Stimulated activated naive CD8-positive, alpha-beta T cell treated with anti-CD3 and anti-CD28 coated beads, Interleukin-15, amount 100 ng/mL, for 72 hours (primary cell): ENCODE results near the gene MYO3B.
"Not testable (repeated sequence)": the region's sequence is repeated elsewhere in the genome, so short reads cannot be mapped to it uniquely, and the experiment has no call there.

Experiments
- ATAC-seq: fragments of 150-1000 bp; cut with Tn5 transposase; 2 replicates; pipeline ENCODE4 v1.10.0; 2021; ENCODE audit warnings: mild to moderate bottlenecking, moderate library complexity
- DNase-seq, 2 donors: peaks; one replicate each; pipeline ENCODE4 v3.0.0; 2021 to 2022
- H3K27ac Mint-ChIP-seq, 2 donors: one replicate each; pipeline ENCODE4 v1.8.0; 2022; ENCODE audit warnings: mild to moderate bottlenecking in 2 of 2, mixed read lengths in 2 of 2, moderate library complexity in 2 of 2
- H3K27me3 Mint-ChIP-seq: one replicate; pipeline ENCODE4 v1.8.0; 2022; ENCODE audit warnings: mixed read lengths
- H3K4me1 Mint-ChIP-seq: one replicate; pipeline ENCODE4 v1.8.0; 2022; ENCODE audit warnings: mild to moderate bottlenecking, mixed read lengths
- H3K4me3 Mint-ChIP-seq, 2 donors: one replicate each; pipeline ENCODE4 v1.8.0; 2022; ENCODE audit warnings: mild to moderate bottlenecking in 2 of 2, mixed read lengths in 2 of 2, moderate library complexity in 1 of 2
- H3K9me3 Mint-ChIP-seq, 2 donors: one replicate each; pipeline ENCODE4 v1.8.0; 2022; ENCODE audit warnings: mixed read lengths in 2 of 2

Gene MYO3B

DNA sequence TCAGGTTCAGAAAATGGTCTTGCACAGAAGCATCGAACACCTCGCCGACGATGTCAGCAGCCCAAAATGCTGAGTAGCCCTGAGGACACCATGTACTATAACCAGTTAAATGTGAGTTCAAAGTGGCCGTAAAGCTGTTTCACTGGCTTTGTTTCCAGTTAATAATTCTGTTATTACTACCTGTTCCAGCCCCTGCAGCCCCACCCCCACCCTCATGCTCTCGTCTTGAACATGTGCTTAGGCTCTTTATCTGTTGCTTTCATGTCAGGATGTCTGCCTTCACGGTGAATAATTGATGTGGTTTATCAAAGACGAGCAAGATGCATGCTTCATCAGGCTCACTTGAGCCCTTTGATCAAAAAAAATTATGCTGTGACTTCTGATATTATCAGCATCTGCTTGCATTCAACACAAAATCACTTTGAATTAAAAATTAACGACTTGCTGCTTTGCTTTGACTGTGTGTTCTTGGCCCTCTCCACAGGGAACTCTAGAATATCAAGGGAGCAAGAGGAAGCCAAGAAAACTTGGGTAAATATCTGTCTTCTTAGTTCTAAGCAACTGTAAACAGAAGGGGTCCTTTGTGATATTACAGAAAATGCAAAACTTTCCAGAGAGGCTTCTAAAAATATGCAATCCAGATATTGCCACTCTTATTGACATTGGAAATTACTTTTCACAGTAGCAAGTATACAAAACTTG is 473.8 kb downstream of the MYO3B start:
- peak; percentile 50 for ATAC-seq
- peak overlapping the region in 1 of 2 donors; percentile 27 for H3K27ac Mint-ChIP-seq
- no peaks in the 10 kb centered on the region for H3K9me3 Mint-ChIP-seq
- peak overlapping the region in 1 of 2 donors; percentile 23 for H3K4me3 Mint-ChIP-seq
- peaks cover 27% of the 10 kb centered on the region for H3K4me1 Mint-ChIP-seq
- DNase-seq = no peak
- H3K27me3 Mint-ChIP-seq = peaks cover 25% of the 10 kb centered on the region

DNA sequence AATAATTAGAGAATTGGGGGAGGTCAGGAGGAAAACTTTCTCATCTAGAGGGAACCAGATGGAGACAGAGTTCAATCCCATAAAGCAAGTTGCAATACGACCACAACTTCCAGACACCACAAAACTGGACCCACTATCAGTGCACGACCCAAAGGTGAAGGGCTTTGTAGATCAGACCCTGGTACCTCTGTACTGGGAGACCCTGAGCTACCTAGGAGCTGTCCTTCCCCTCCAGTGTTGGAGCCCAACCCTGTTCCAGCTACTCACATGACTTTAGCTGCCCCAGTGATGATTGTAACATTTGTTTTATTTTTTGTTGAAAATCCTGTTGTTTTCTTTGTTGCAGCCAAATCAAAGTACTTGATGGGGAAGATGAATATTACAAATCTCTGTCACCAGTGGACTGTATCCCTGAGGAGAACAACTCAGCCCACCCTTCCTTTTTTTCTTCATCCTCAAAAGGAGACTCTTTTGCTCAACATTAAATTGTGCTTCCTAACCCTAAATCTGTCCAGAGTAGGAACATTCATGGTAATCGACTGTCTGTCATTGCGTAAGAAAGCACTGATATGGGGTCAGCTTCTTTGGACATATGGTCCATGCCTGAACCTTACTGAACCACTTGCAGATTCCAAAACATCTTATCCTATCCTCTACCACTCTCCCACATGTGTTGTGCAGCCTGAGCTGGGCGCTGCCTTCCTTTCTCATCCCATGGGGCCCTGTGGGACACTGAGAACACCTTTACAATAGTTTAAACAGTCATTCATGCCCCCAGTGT is 474.9 kb downstream of the MYO3B start:
- DNase-seq = no peak
- Mint-ChIP-seq H3K4me1 (peaks cover 27% of the 10 kb centered on the region), H3K27me3 (peaks cover 25% of the 10 kb centered on the region), H3K4me3 (no peak overlapping the region), H3K9me3 (no peaks in the 10 kb centered on the region), H3K27ac (no peak overlapping the region)
- no peak for ATAC-seq

DNA sequence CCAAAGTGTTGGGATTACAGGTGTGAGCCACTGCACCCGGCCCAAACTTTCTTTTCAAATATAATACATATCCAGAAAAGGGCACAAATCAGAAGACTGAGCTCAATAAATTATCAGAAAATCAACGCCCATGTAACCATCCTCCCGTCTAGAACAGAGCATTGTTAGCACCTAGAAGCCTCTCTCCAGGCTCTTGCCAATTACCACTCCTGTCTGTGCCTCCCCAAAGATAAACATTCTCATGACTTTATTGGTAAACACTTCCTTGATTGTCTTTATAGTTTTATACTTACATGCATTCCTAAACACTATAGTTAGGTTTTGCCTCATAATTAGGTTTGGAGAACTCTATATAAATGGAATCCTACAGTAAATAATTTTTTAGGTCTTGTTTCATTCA is 478.7 kb downstream of the MYO3B start:
- Mint-ChIP-seq H3K4me3 (no peak overlapping the region), H3K27ac (no peak overlapping the region), H3K4me1 (peaks cover 16% of the 10 kb centered on the region), H3K9me3 (no peaks in the 10 kb centered on the region), H3K27me3 (peaks cover 14% of the 10 kb centered on the region)
- ATAC-seq (no peak), DNase-seq (no peak)

DNA sequence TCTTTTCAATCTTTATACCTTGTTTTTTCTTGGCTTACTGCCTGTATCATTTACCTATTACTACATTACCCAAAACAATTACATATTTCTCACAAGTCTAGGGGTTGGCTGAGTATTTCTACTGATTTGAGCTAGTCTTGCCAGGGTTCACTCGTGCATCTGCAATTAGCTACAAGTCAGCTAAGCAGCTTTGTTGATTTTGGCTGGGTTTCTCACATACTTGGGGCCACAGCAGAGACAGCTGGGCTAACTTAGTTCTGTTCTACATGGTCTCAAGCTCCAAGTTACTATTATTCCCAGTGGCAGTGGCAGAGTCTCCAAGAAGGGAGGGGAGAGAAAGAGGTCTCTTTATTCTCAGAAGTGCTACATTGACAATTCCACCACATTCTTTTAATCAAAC is 482.5 kb downstream of the MYO3B start:
- Mint-ChIP-seq H3K27ac (no peak overlapping the region), H3K4me3 (no peak overlapping the region), H3K4me1 (no peaks in the 10 kb centered on the region), H3K27me3 (peaks cover 5% of the 10 kb centered on the region), H3K9me3 (no peaks in the 10 kb centered on the region)
- ATAC-seq (no peak), DNase-seq (no peak)

DNA sequence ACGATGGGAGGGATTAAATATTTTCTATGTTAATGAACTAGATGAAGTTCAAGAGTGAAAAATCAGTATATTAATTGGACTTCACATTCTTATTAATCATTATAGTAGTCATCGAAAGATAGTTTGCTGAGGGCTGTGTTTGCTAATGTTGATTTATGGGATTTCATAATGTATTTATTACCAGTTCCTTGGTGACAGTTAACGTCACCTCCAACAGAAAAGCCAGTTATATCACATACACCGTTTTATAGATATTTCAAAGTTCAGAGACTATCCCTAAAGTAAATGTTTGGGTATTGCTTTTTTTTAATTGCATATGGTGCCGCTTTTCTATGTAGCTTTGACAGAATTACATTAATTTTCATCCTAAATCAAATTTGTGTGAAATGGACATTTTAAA is 487.8 kb downstream of the MYO3B start:
- peaks cover 8% of the 10 kb centered on the region for H3K27me3 Mint-ChIP-seq
- H3K4me3 Mint-ChIP-seq = no peak overlapping the region
- no peaks in the 10 kb centered on the region for H3K4me1 Mint-ChIP-seq
- H3K27ac Mint-ChIP-seq = no peak overlapping the region
- DNase-seq = no peak
- ATAC-seq = no peak
- H3K9me3 Mint-ChIP-seq = no peaks in the 10 kb centered on the region

DNA sequence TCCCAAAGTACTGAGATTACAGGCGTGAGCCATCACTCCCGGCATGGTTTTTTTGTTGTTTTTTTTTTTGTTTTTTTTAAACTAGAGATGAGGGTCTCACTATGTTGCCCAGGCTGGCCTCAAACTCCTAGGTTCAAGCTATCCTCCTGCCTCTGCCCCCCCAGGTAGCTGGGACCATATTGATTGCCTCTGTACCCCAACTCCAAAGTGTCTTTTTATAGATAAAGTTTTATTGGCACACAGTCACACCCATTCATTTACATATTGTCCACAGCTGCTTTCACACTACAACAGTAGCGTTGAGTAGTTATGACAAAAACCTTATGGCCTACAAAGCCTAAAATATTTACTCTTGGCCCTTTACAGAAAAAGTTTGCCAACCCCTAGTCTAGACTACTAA is 492.0 kb downstream of the MYO3B start:
- no peak for DNase-seq
- peaks cover 7% of the 10 kb centered on the region for H3K27me3 Mint-ChIP-seq
- H3K27ac Mint-ChIP-seq = no peak overlapping the region
- H3K9me3 Mint-ChIP-seq = no peaks in the 10 kb centered on the region
- no peak for ATAC-seq
- no peak overlapping the region for H3K4me3 Mint-ChIP-seq
- H3K4me1 Mint-ChIP-seq = no peaks in the 10 kb centered on the region

DNA sequence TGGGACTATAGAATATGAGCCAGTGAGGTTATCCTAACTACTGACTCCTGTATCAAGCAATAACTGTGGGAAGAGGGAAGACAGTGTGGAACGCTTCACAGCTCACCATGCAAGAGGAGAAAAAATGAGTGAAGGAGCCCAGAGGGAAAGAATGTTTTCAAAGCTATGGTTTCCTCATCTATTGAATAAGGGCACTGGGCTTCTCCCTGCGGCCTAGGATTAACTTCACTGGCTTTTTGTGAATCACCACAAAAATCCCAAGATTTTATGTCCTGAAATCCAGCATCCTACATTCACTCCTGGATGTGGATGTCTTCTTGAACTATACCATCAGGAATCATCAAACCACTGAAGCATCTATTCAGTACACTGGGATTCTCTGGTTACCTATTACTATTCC is 492.7 kb downstream of the MYO3B start:
- Mint-ChIP-seq H3K4me1 (no peaks in the 10 kb centered on the region), H3K27me3 (no peaks in the 10 kb centered on the region), H3K9me3 (no peaks in the 10 kb centered on the region), H3K4me3 (no peak overlapping the region), H3K27ac (no peak overlapping the region)
- ATAC-seq (no peak), DNase-seq (no peak)

DNA sequence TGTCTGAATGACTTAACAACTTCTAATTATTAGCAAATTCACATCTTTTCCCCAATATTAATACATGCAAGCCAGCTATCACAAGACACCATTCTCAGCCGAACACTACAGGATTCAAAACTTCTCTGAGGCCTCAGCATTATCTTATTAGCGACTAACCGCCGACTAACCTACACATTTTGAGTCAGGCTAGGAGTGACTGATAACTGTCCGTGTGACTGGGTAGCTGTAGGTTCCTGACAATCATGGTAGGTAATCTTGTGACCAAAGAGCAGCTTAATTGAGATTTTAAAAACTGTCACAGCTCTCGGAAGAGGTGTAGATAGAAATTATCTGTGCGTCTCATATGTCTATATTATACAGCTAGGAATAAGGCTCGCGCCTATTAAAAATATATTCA is 493.1 kb downstream of the MYO3B start:
- Mint-ChIP-seq H3K9me3 (no peaks in the 10 kb centered on the region), H3K27me3 (no peaks in the 10 kb centered on the region), H3K27ac (no peak overlapping the region), H3K4me1 (no peaks in the 10 kb centered on the region), H3K4me3 (no peak overlapping the region)
- DNase-seq (no peak), ATAC-seq (no peak)

DNA sequence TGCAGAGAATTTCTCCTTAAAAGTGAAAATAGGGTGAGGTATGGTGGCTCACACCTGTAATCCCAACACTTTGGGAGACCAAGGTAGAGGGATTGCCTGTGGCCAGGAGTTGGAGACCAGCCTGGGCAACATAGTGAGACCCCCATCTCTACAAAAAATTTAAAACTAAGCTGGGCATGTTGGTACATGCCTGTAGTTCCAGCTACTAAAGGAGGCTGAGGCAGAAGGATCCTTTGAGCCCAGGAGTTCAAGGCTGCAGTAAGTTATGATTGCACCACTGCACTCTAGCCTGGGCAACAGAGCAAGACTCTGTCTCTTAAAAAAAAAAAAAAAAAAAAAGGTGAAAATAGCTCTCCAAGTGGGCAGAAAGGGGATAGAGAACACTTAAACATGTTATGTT is 496.3 kb downstream of the MYO3B start:
- DNase-seq, H3K4me3 Mint-ChIP-seq, H3K4me1 Mint-ChIP-seq, H3K9me3 Mint-ChIP-seq, ATAC-seq, H3K27me3 Mint-ChIP-seq: not testable (repeated sequence)
- H3K27ac Mint-ChIP-seq = peak overlapping the region in 1 of 2 donors; percentile 61

DNA sequence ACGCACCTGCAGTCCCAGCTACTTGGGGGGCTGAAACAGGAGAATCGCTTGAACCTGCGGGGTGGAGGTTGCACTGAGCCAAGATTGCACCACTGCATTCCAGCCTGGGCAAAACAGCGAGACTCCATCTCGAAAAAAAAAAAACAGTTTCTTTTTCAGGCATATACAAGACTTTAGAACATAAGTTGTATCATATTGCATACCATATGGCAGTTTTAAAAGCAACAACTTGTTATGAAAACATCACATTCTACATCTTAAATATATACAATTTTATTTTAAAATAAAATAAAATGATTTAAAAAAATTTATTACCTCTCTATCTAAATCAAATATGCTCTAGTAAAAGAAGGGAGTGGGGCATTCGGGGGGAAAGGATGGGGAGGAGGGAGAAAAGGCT is 497.8 kb downstream of the MYO3B start:
- ATAC-seq = no peak
- Mint-ChIP-seq H3K4me1 (no peaks in the 10 kb centered on the region), H3K27ac (no peak overlapping the region), H3K9me3 (no peaks in the 10 kb centered on the region), H3K27me3 (no peaks in the 10 kb centered on the region), H3K4me3 (no peak overlapping the region)
- no peak for DNase-seq

DNA sequence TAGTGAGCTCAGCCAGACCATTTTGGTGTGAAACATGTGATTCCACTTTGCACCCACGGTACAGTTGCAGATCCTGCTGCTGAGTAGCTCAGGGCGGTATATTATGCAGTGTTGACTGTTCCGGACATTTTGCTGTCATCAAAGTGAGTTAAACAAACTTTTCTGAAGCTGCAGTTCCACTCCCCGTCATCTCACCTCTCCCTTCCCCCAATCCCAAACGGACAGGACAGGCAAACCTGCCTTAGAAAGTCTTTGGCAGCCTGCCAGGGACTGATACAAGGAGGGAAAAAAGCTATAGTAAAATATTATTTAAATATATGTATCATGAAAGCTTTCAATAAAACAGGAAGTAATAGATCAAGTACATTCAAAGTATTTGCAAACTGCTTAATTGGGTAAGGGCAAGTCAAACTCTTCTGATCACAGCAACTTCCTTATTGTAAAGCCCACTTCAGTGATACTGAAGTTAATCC is 501.7 kb downstream of the MYO3B start:
- Mint-ChIP-seq H3K27ac (no peak overlapping the region), H3K4me1 (no peaks in the 10 kb centered on the region), H3K27me3 (peaks cover 14% of the 10 kb centered on the region), H3K4me3 (no peak overlapping the region), H3K9me3 (no peaks in the 10 kb centered on the region)
- no peak for ATAC-seq
- DNase-seq = no peak

DNA sequence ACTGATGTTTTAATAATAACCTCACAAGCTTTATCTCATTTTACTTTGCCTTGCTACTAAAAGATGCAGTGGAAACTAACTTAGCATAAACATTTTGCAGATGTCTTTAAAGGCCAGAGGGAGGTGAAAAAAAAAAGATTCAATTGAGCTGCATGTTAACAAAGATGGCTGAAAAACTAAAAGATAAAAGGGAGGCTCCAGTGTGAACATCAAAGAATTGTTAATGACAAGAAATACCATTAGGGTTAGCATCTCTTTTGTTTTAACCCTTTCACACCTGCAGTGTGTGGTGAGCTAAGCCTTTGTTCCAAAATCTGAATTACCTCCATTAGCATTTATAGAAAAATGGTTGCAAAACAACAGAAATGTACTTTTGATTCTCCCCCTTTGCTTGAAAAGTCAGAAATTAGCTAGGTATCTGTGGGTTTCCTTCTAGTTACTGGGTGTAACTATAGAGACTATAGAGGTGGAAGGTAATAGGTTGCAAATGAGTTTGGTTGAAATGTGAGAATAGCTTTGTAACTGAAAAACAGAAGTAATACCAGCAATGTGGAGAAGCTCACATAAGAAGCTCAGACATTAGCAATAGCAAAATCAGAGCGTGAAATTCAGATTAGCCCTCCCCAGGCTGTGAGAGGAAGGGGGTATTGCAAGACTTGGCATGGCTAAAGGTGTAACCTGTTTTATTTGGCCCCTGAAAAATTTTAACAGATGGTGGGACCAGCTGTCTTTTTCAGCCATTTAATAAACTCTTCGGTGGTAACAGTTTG is 502.4 kb downstream of the MYO3B start:
- no peak for ATAC-seq
- no peak overlapping the region for H3K27ac Mint-ChIP-seq
- H3K4me1 Mint-ChIP-seq = no peaks in the 10 kb centered on the region
- H3K9me3 Mint-ChIP-seq = no peaks in the 10 kb centered on the region
- H3K27me3 Mint-ChIP-seq = peaks cover 17% of the 10 kb centered on the region
- no peak for DNase-seq
- no peak overlapping the region for H3K4me3 Mint-ChIP-seq

DNA sequence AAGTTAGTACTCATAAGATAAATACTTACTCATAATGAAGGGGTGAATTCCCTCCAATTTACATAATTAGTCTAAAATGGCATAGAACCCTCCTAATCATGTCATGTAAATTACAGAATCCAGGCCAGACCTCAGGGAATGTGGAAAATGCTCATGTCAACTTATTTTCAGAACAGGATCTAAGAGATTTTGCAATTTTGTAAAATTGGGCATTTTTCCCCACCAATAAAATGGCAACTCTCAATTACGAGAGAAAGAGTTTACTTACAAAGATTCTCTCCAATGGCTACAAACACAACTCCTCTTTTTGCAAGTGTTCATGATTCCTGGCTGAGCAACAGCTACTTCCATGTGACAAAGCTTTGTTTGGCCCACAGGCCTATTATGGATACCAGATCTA is 503.4 kb downstream of the MYO3B start:
- DNase-seq (no peak), ATAC-seq (no peak)
- Mint-ChIP-seq H3K27me3 (peaks cover 25% of the 10 kb centered on the region), H3K4me1 (no peaks in the 10 kb centered on the region), H3K27ac (no peak overlapping the region), H3K9me3 (no peaks in the 10 kb centered on the region), H3K4me3 (no peak overlapping the region)

DNA sequence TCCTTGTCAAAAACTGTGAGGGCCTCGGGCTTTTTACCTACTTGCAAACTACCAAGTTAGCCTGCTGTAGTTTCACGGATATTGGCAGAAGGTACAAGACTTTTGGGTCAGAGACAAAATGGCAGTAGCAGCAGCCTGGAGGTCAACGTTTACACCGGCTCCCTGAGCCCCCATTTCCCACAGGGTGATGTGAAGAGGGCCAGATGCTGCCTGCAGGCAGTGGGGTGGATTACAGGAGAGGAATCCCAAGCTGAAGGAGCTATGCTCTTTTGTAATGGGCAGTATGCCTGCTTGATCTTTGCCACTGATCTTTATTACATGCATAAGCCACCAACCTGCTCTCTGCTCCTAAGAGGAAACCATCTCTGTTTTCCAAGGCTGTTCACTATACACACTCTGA is 507.6 kb downstream of the MYO3B start:
- Mint-ChIP-seq H3K9me3 (no peaks in the 10 kb centered on the region), H3K4me3 (no peak overlapping the region), H3K27ac (no peak overlapping the region), H3K4me1 (no peaks in the 10 kb centered on the region), H3K27me3 (peaks cover 25% of the 10 kb centered on the region)
- DNase-seq (no peak), ATAC-seq (no peak)

DNA sequence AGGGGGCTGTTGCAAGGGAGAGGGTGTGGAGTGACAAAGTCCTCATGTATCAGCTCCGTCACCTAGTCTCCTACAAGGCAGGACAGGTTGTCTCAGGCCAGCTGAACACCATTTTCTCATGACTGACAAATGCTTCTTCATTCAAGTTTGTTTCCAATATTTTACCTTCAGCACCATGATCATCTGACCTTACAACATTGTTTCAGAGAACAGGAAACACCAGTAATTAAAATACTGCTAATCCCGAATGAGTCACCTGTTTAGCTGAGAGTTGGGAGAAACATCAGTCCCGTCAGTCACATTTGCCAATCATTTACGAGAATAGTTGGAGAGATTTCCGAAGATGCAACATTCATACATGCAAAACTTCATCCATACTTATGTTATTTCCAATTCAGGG is 511.5 kb downstream of the MYO3B start:
- Mint-ChIP-seq H3K4me3 (no peak overlapping the region), H3K27me3 (peaks cover 22% of the 10 kb centered on the region), H3K4me1 (peaks cover 5% of the 10 kb centered on the region), H3K9me3 (no peaks in the 10 kb centered on the region), H3K27ac (no peak overlapping the region)
- no peak for DNase-seq
- ATAC-seq = no peak

DNA sequence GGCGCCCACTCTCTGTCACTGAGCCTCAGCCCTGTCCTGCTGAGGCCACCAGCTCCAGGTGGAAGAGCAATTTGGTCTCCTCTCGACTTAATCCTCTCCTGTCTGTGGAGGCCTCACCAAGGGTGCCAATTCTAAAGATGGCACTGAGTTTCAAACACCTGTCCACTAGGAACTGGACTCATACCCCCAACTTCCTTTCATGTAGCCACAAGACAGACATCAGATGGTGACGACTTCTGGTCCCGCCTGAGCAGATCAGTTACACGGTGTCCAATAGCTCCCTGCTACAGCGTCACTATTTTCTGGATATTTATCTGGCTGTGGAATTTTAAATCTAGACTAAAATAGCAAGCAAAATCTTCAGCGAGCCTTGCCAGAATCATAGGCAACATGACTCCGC is 512.7 kb downstream of the MYO3B start:
- Mint-ChIP-seq H3K9me3 (no peaks in the 10 kb centered on the region), H3K4me3 (no peak overlapping the region), H3K27ac (no peak overlapping the region), H3K4me1 (peaks cover 5% of the 10 kb centered on the region), H3K27me3 (peaks cover 16% of the 10 kb centered on the region)
- DNase-seq = no peak
- ATAC-seq = no peak
